Peyer's patch (tissue), 4 donors: ENCODE data around the gene SMIM27. TPM values are rescaled to one million over a fixed set of nuclear protein-coding genes. Genes with fewer than 3 reads are reported as not detected.
"Not testable (repeated sequence)": the region's sequence is repeated elsewhere in the genome, so short reads cannot be mapped to it uniquely, and the experiment has no call there.

Experiments used
- DNase-seq, 3 donors: peaks; one replicate each; pipeline ENCODE4 v3.0.0-alpha.2; 2017 to 2019
- H3K27ac ChIP-seq, 4 donors: fragments of 200-600 bp; sonication (generic); one replicate each; pipeline ENCODE4 v1.5.1; 2016 to 2019
- H3K27me3 ChIP-seq, 2 donors: fragments of 200-600 bp; sonication (generic); one replicate each; pipeline ENCODE4 v1.5.1; 2019
- H3K36me3 ChIP-seq, 3 donors: fragments of 200-600 bp; sonication (generic); one replicate each; pipeline ENCODE4 v1.5.1; 2016 to 2019
- H3K4me1 ChIP-seq, 4 donors: fragments of 200-600 bp; sonication (generic); one replicate each; pipeline ENCODE4 v1.5.1; 2016 to 2019
- H3K4me3 ChIP-seq, 4 donors: fragments of 200-600 bp; sonication (generic); 1 replicate in 3 of 4; 2 replicates in 1 of 4; pipeline ENCODE4 v1.5.1; 2016 to 2019; ENCODE audit warnings: mild to moderate bottlenecking in 1 of 4
- H3K9me3 ChIP-seq, 4 donors: fragments of 200-600 bp; sonication (generic); one replicate each; pipeline ENCODE4 v1.5.1; 2016 to 2019; ENCODE audit warnings: mild to moderate bottlenecking in 1 of 4
- CTCF ChIP-seq, 6 experiments: fragments of 450-650 bp in 4 of 6; fragments of 200-600 bp in 2 of 6; sonication (generic) in 1 of 6; IDR thresholded peaks; one replicate each; pipeline ENCODE4 v1.5.1; 2017 to 2019; ENCODE audit warnings: antibody characterized with exemption in 6 of 6, mild to moderate bottlenecking in 3 of 6, moderate library complexity in 1 of 6
- POLR2A ChIP-seq, 2 donors: fragments of 450-650 bp; IDR thresholded peaks; one replicate each; pipeline ENCODE4 v1.5.1; 2017; ENCODE audit warnings: antibody characterized with exemption in 2 of 2, mild to moderate bottlenecking in 2 of 2, moderate library complexity in 2 of 2
- total RNA-seq, 4 donors: library from RNA; depleted of rRNA; stranded (reverse); fragments of >200 nt; gene quantifications; one replicate each; pipeline ENCODE4 v1.1.0, GENCODE V29; 2016

SMIM27 gene
- total RNA-seq, 4 donors from 2014 or later = 1.0 to 4.2 (median 3.2) TPM; not detected in 1

DNA sequence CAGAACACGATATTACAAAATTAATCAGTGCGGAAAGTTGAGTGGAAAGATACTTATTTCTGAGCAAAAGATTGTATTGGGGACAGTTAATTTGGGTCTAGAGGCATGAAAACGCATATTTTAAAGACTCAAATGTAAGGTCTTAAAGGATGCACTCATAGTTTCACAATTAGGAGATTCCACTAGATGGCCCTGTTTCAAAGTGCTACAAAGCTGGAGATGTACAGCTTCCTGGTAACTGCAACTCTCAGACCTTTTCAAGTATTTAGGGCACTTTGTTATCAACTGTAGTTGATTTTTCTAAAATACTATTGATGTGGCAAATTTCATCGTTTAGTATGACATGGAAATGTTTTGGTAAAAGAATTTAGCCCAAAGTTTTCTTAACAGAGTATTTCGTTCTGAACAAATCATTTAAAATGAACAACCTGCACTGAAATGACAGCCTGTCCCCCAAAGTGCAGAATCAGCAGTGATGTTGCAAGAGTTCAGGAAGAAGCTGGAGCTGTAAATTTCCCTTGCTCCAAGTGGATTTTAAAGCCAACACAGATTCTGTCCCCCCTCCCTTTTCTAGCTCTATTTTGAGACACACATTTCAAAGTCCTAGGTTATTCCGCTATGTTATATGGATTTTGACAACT, 37.1 kb downstream of the SMIM27 start:
- Histone ChIP-seq H3K4me3 (no peak overlapping the region), H3K9me3 (no peaks in the 10 kb centered on the region), H3K27ac (no peak overlapping the region), H3K36me3 (no peaks in the 10 kb centered on the region), H3K27me3 (no peaks in the 10 kb centered on the region), H3K4me1 (no peaks in the 10 kb centered on the region)
- no peak for DNase-seq
- TF ChIP-seq POLR2A (IDR thresholded peaks at IDR 0.05) = no peak
- TF ChIP-seq CTCF (IDR thresholded peaks at IDR 0.05) = peak in 4 of 6 experiments; percentile 24 to 47 (median 29)

GRCh38 chr9:32590476-32590875, 38.3 kb downstream of the SMIM27 start:
- H3K4me1 ChIP-seq = no peaks in the 10 kb centered on the region
- H3K36me3 ChIP-seq = no peaks in the 10 kb centered on the region
- TF ChIP-seq POLR2A (IDR thresholded peaks at IDR 0.05) = no peak
- TF ChIP-seq CTCF (IDR thresholded peaks at IDR 0.05) = no peak
- no peak for DNase-seq
- no peak overlapping the region for H3K27ac ChIP-seq
- H3K9me3 ChIP-seq = no peaks in the 10 kb centered on the region
- H3K27me3 ChIP-seq = no peaks in the 10 kb centered on the region
- no peak overlapping the region for H3K4me3 ChIP-seq

GRCh38 chr9:32590898-32591297, 38.8 kb downstream of the SMIM27 start:
- Histone ChIP-seq H3K4me1 (no peaks in the 10 kb centered on the region), H3K36me3 (no peaks in the 10 kb centered on the region), H3K4me3 (no peak overlapping the region), H3K9me3 (no peaks in the 10 kb centered on the region), H3K27ac (no peak overlapping the region), H3K27me3 (no peaks in the 10 kb centered on the region)
- TF ChIP-seq CTCF (IDR thresholded peaks at IDR 0.05) (no peak), POLR2A (IDR thresholded peaks at IDR 0.05) (no peak)
- DNase-seq = no peak

GRCh38 chr9:32596096-32596865, 44.2 kb downstream of the SMIM27 start:
- Histone ChIP-seq H3K36me3 (no peaks in the 10 kb centered on the region), H3K27me3 (no peaks in the 10 kb centered on the region), H3K9me3 (no peaks in the 10 kb centered on the region), H3K4me3 (no peak overlapping the region), H3K27ac (no peak overlapping the region), H3K4me1 (no peaks in the 10 kb centered on the region)
- DNase-seq = no peak
- no peak for TF ChIP-seq CTCF (IDR thresholded peaks at IDR 0.05)
- TF ChIP-seq POLR2A (IDR thresholded peaks at IDR 0.05) = no peak

- Histone ChIP-seq H3K27me3 (no peaks in the 10 kb centered on the region), H3K4me3 (no peak overlapping the region), H3K36me3 (no peaks in the 10 kb centered on the region), H3K4me1 (no peaks in the 10 kb centered on the region), H3K9me3 (no peaks in the 10 kb centered on the region), H3K27ac (no peak overlapping the region)
- no peak for TF ChIP-seq CTCF (IDR thresholded peaks at IDR 0.05)
- DNase-seq = no peak
Measured at GRCh38 chr9:32596936-32597335, 44.8 kb downstream of the SMIM27 start.

DNA sequence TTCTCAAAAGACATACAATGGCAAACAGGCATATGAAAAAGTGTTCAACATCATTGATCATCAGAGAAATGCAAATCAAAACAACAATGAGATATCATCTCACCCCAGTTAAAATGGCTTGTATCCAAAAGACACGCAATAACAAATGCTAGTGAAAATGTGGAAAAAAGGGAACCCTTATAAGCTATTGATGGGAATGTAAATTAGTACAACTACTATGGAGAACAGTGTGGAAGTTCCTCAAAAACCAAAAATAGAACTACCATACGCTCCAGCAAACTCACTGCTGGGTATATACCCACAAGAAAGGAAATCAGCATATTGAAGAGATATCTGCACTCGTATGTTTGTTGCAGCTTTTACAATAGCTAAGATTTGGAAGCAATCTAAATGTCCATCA, 46.9 kb downstream of the SMIM27 start:
- H3K9me3 ChIP-seq, DNase-seq, H3K27ac ChIP-seq, H3K36me3 ChIP-seq, H3K4me1 ChIP-seq, H3K4me3 ChIP-seq, H3K27me3 ChIP-seq: not testable (repeated sequence)
